Epithelial cell of prostate (primary cell): Measurements from ENCODE around the gene IDH3G.

ENCODE experiments used
- DNase-seq: peaks from one replicate; pipeline ENCODE4 v3.0.0-alpha.2; 2011; ENCODE audit warnings: low read depth, low spot score
- H3K27ac ChIP-seq: fragments of 450-650 bp; 2 replicates; pipeline ENCODE4 v1.5.1; 2017; ENCODE audit warnings: mild to moderate bottlenecking

IDH3G gene

DNA sequence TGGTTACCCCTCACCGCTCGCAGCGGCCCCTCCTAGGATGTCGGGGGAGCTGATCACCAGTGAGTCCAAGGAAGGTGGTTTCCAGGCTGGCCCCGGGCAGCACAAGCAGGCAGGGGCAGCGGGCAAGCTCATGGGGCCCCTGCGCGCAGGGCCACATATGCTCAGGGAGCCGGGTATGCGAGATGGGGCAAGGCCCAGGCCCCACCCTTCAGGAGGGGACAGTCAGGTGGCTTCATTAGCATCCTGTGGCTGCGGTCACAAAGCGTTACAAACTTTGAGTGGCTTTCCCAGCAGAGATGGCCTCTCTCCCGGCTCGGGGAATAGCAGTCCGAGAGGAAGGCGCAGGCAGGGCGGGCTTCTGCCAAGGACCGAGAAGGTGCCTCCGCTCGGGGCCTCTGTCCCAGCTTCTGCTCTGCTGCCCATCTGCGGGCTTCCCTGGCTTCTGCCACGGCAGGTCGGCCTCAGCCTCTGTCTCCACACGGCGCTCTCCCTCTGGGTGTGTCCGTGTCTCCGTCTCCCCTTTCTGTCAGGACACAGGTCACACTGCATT is 56.0 kb downstream of the IDH3G start:
- DNase-seq: no peak
- H3K27ac ChIP-seq: no peak overlapping the region

DNA sequence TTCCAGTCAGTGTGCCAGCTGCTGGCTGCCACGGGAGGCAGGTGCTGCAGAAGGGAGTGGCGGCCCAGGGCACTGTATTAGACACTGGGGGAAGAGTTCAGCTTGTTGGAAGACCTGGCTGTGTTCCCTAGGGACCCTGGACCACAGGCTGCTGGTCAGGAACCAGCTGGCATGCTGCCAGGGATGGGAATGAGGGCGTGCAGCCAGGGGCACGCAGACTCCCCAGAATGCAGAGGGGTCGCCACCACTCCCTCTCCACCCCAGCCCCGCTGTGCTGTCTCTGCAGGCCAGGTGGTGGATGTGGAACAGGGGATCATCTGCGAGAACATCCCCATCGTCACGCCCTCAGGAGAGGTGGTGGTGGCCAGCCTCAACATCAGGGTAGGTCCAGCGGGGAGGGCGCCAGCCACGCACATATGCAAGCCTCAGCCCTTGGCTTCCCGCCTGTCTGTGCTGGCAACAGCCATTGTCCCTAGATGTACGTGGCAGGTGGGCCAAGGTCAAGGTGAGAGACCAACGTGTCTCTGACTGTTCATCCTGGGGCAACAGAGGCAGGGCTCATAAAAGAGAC is 57.2 kb downstream of the IDH3G start:
- no peak overlapping the region for H3K27ac ChIP-seq
- DNase-seq: no peak

DNA sequence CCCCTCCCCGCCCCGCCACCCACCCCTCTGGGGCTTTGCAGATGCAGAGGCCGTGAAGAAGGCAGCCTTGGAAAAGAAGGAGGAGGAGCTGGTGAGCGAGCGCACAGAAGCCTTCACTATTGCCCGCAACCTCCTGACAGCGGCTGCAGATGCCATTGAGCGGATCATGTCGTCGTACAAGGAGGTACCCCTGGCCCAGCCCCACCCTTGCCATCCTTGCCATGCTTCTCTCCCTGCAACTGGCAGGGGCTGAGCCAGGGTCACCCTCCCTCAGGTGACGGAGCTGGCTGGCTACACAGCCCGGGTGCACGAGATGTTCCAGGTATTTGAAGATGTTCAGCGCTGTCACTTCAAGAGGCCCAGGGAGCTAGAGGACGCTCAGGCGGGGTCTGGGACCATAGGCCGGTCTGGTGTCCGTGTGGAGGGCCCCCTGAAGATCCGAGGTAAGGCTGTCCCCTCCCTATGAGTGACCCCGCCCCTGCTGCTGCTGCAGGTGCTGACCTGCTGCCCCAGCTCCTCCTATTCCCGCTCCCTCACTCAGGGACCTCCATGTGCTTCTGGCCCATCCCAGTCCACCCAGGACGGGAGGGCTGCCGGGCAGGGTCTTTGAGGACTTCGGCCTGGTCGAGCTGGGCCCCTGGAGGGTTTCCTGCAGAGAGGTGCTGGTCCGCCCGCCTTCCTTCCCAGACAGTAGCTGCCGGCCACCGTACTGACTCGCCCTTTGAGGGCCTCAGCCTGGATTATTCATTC is 57.9 kb downstream of the IDH3G start:
- no peak for DNase-seq

More for the DNA sequence above, 57.9 kb downstream of the IDH3G start:
- no peak overlapping the region for H3K27ac ChIP-seq
